Measurements from ENCODE around the gene PINLYP.

The PINLYP gene

GRCh38 chr19:43552198-43552450 lies 23.5 kb upstream of the PINLYP start:
- H3K9me3 ChIP-seq (ENCODE audit: control insufficient read depth, low read length): no peaks in the 10 kb centered on the region

GRCh38 chr19:43552616-43553015 lies 23.0 kb upstream of the PINLYP start:
- Histone ChIP-seq H3K9me3 (ENCODE audit: control insufficient read depth, low read length) (no peaks in the 10 kb centered on the region), H3K36me3 (ENCODE audit: control insufficient read depth, insufficient read depth, low read length, severe bottlenecking) (peaks cover 47% of the 10 kb centered on the region), H3K9ac (ENCODE audit: low read length) (no peak overlapping the region), H3K4me3 (ENCODE audit: low read length) (no peak overlapping the region), H3K4me1 (ENCODE audit: control insufficient read depth, insufficient read depth, low read length) (no peaks in the 10 kb centered on the region), H3K27me3 (replicated peaks; ENCODE audit: control insufficient read depth, insufficient read depth, low read length) (no peaks in the 10 kb centered on the region)
- DNase-seq (ENCODE audit: low read depth): no peak

More at GRCh38 chr19:43552198-43552450, 23.5 kb upstream of the PINLYP start:
- no peaks in the 10 kb centered on the region for H3K27me3 ChIP-seq (replicated peaks; ENCODE audit: control insufficient read depth, insufficient read depth, low read length)
- no peaks in the 10 kb centered on the region for H3K4me1 ChIP-seq (ENCODE audit: control insufficient read depth, insufficient read depth, low read length)
- no peak for DNase-seq (ENCODE audit: low read depth)
- peaks cover 47% of the 10 kb centered on the region for H3K36me3 ChIP-seq (ENCODE audit: control insufficient read depth, insufficient read depth, low read length, severe bottlenecking)
- no peak overlapping the region for H3K9ac ChIP-seq (ENCODE audit: low read length)
- no peak overlapping the region for H3K4me3 ChIP-seq (ENCODE audit: low read length)

GRCh38 chr19:43553656-43554055 lies 21.9 kb upstream of the PINLYP start:
- H3K4me3 ChIP-seq (ENCODE audit: low read length): no peak overlapping the region
- peaks cover 47% of the 10 kb centered on the region for H3K36me3 ChIP-seq (ENCODE audit: control insufficient read depth, insufficient read depth, low read length, severe bottlenecking)
- DNase-seq (ENCODE audit: low read depth): no peak
- no peak overlapping the region for H3K9ac ChIP-seq (ENCODE audit: low read length)
- no peaks in the 10 kb centered on the region for H3K4me1 ChIP-seq (ENCODE audit: control insufficient read depth, insufficient read depth, low read length)
- no peaks in the 10 kb centered on the region for H3K27me3 ChIP-seq (replicated peaks; ENCODE audit: control insufficient read depth, insufficient read depth, low read length)
- no peaks in the 10 kb centered on the region for H3K9me3 ChIP-seq (ENCODE audit: control insufficient read depth, low read length)

- no peaks in the 10 kb centered on the region for H3K4me1 ChIP-seq (ENCODE audit: control insufficient read depth, insufficient read depth, low read length)
- H3K27me3 ChIP-seq (replicated peaks; ENCODE audit: control insufficient read depth, insufficient read depth, low read length): no peaks in the 10 kb centered on the region
- H3K4me3 ChIP-seq (ENCODE audit: low read length): no peak overlapping the region
- H3K9ac ChIP-seq (ENCODE audit: low read length): no peak overlapping the region
- peaks cover 47% of the 10 kb centered on the region for H3K36me3 ChIP-seq (ENCODE audit: control insufficient read depth, insufficient read depth, low read length, severe bottlenecking)
- DNase-seq (ENCODE audit: low read depth): no peak
- no peaks in the 10 kb centered on the region for H3K9me3 ChIP-seq (ENCODE audit: control insufficient read depth, low read length)
Measured at GRCh38 chr19:43554317-43554895, 21.2 kb upstream of the PINLYP start.

DNA sequence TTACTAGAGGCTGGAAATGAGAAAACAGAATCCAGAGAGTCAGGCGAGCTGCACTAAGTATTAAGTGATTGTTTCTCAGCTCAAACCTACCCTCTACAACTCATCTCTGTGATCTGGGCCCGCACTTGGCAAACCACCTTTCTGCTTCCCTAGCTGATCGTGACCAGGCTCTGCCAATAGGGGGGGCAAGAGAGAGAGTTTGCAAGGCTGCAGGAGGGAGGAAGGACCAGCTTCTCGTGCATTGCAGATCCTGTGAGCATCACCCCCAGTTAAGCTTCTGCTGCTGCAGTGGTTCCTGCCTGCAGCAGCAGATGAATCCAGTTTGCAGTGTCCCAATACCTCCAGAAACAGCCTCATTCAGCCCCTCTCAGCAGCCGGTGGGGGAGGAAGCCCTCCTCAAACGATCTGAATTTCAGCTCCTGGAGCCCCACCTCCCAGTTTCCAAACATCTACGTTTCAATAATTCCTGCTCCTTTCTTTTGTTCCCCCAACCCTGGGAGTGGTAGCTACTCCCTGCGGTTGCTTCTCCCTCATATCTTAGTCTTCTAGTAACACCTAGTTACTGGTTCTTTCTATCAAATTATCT lies 20.3 kb upstream of the PINLYP start:
- Histone ChIP-seq H3K27me3 (replicated peaks; ENCODE audit: control insufficient read depth, insufficient read depth, low read length) (no peaks in the 10 kb centered on the region), H3K4me3 (ENCODE audit: low read length) (no peak overlapping the region), H3K36me3 (ENCODE audit: control insufficient read depth, insufficient read depth, low read length, severe bottlenecking) (peaks cover 42% of the 10 kb centered on the region), H3K9ac (ENCODE audit: low read length) (no peak overlapping the region), H3K9me3 (ENCODE audit: control insufficient read depth, low read length) (no peaks in the 10 kb centered on the region), H3K4me1 (ENCODE audit: control insufficient read depth, insufficient read depth, low read length) (no peaks in the 10 kb centered on the region)
- DNase-seq (ENCODE audit: low read depth): peak; percentile 73

DNA sequence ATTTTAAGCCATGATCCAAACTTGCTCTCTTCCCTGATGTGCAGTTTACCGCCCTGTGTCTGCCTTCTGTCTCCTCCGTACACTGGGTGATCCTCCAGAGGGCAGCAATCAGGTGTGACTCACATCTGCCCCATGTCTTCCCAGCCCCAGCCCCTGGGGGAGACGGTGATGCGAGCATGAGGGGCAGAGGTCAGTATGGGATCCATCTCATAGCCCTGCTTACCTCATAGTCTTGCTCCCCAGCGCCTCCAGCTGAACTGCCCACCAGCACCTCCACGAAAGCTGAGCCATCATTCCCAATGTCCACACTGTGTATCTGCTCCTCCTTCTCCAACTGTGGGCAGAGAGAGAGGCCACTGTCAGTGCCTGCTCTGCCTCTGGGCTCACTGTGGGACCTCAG lies 14.9 kb upstream of the PINLYP start:
- H3K36me3 ChIP-seq (ENCODE audit: control insufficient read depth, insufficient read depth, low read length, severe bottlenecking): peaks cover 10% of the 10 kb centered on the region
- no peaks in the 10 kb centered on the region for H3K9me3 ChIP-seq (ENCODE audit: control insufficient read depth, low read length)
- H3K4me3 ChIP-seq (ENCODE audit: low read length): no peak overlapping the region
- no peaks in the 10 kb centered on the region for H3K4me1 ChIP-seq (ENCODE audit: control insufficient read depth, insufficient read depth, low read length)
- no peak overlapping the region for H3K9ac ChIP-seq (ENCODE audit: low read length)
- no peaks in the 10 kb centered on the region for H3K27me3 ChIP-seq (replicated peaks; ENCODE audit: control insufficient read depth, insufficient read depth, low read length)
- no peak for DNase-seq (ENCODE audit: low read depth)

DNA sequence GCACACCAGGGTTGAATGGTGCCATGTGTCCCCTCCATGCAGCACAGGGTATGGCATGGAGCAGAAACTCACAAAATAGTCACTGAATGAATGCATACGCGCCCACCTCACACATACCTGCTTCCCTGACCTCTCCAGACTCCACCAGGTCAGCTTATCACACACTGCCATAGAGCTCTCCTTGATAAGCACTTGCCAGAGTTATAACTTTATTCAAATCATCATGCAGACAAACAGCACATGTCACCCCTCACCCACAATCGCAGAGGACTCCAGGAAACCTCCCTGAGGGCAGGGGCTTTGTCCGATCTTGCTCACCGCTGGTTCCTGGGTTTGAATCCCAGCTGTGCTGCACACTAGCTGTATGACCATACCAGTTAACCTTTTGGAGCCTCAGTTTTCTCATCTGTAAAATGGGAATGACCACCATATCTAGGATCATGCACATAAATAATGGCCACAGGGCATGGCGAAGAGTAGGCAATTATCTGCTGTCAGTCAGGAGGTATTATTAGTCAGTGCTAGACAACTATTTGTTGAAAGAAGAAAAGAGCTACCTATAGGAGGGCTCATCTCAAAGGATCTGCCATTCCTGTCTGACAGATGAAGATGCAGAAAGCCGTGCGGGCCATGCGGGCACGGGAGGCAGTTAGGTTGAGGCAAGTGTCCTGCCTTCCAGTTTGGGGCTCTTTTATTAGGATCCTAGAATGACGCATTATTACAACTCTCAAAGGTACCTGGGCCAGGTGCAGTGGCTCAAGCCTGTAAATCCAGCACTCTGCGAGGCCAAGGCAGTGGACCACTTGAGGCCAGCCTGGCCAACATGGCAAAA lies 14.2 kb upstream of the PINLYP start:
- Histone ChIP-seq H3K4me3 (ENCODE audit: low read length) (no peak overlapping the region), H3K9me3 (ENCODE audit: control insufficient read depth, low read length) (no peaks in the 10 kb centered on the region), H3K9ac (ENCODE audit: low read length) (no peak overlapping the region), H3K36me3 (ENCODE audit: control insufficient read depth, insufficient read depth, low read length, severe bottlenecking) (peaks cover 5% of the 10 kb centered on the region), H3K27me3 (replicated peaks; ENCODE audit: control insufficient read depth, insufficient read depth, low read length) (no peaks in the 10 kb centered on the region), H3K4me1 (ENCODE audit: control insufficient read depth, insufficient read depth, low read length) (no peaks in the 10 kb centered on the region)
- DNase-seq (ENCODE audit: low read depth): no peak

GRCh38 chr19:43562226-43562697 lies 13.3 kb upstream of the PINLYP start:
- H3K4me1 ChIP-seq (ENCODE audit: control insufficient read depth, insufficient read depth, low read length): no peaks in the 10 kb centered on the region
- H3K4me3 ChIP-seq (ENCODE audit: low read length): no peak overlapping the region
- no peak for DNase-seq (ENCODE audit: low read depth)
- no peaks in the 10 kb centered on the region for H3K27me3 ChIP-seq (replicated peaks; ENCODE audit: control insufficient read depth, insufficient read depth, low read length)
- H3K9me3 ChIP-seq (ENCODE audit: control insufficient read depth, low read length): no peaks in the 10 kb centered on the region
- H3K9ac ChIP-seq (ENCODE audit: low read length): no peak overlapping the region
- peaks cover 4% of the 10 kb centered on the region for H3K36me3 ChIP-seq (ENCODE audit: control insufficient read depth, insufficient read depth, low read length, severe bottlenecking)

DNA sequence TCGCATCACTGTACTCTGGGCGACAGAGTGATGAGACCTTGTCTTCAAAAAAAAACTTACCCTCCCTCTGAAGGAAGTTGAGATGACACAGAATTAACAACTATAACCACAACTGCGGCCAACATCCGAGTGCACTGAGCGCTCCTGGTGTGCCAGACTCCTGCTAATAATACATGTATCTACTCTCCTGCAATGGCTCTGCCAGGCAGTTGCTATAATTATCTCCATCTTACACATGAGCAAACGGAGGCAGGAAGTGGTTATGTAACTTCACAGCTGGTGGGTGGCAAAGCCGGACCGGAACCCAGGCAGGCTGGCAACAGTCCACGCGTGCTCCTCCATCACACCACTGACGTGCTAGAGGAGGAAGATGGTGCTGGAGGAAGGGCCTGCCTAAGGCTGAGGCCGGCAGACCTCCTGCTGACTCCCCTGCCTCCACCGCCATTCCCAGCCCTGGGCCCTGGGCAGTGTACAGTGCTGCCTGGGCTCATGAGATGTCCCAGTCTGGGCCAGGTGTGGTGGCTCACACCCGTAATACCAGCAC lies 12.8 kb upstream of the PINLYP start:
- H3K36me3 ChIP-seq (ENCODE audit: control insufficient read depth, insufficient read depth, low read length, severe bottlenecking): peaks cover 4% of the 10 kb centered on the region
- no peak overlapping the region for H3K4me3 ChIP-seq (ENCODE audit: low read length)
- no peaks in the 10 kb centered on the region for H3K27me3 ChIP-seq (replicated peaks; ENCODE audit: control insufficient read depth, insufficient read depth, low read length)
- no peak overlapping the region for H3K9ac ChIP-seq (ENCODE audit: low read length)
- no peaks in the 10 kb centered on the region for H3K4me1 ChIP-seq (ENCODE audit: control insufficient read depth, insufficient read depth, low read length)
- no peak for DNase-seq (ENCODE audit: low read depth)
- H3K9me3 ChIP-seq (ENCODE audit: control insufficient read depth, low read length): no peaks in the 10 kb centered on the region

DNA sequence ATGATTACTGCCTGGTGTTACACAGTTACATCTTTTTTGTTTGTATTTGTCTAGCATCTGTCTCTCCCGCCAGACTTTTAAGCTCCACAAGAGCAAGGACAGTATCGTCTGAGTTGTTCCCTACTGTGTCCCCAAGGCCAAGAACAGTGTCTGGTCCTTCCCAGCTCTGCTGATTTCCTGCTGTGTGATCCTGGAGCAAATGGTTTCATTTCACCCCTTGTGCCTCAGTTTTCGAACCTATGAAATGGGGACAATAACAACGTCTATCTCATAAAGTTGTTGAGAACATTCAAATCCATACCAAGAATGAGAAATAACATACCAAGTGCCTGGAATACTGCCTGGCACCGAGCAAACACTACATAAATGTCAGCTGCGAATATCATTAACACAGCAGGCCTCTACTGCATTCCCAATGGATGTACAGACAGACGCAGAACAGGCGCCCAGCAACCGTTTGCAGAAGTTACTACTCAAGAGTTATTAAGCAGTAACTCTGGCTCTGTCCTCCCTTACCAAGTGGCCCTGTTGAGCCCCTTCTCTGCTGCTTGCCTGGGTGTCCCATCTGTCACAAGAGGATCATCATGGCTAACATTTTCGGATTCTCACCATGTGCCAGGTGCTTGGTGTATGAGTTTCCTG lies 11.7 kb upstream of the PINLYP start:
- Histone ChIP-seq H3K9me3 (ENCODE audit: control insufficient read depth, low read length) (no peaks in the 10 kb centered on the region), H3K4me3 (ENCODE audit: low read length) (no peak overlapping the region), H3K27me3 (replicated peaks; ENCODE audit: control insufficient read depth, insufficient read depth, low read length) (no peaks in the 10 kb centered on the region), H3K36me3 (ENCODE audit: control insufficient read depth, insufficient read depth, low read length, severe bottlenecking) (peaks cover 4% of the 10 kb centered on the region), H3K9ac (ENCODE audit: low read length) (no peak overlapping the region), H3K4me1 (ENCODE audit: control insufficient read depth, insufficient read depth, low read length) (no peaks in the 10 kb centered on the region)
- no peak for DNase-seq (ENCODE audit: low read depth)

DNA sequence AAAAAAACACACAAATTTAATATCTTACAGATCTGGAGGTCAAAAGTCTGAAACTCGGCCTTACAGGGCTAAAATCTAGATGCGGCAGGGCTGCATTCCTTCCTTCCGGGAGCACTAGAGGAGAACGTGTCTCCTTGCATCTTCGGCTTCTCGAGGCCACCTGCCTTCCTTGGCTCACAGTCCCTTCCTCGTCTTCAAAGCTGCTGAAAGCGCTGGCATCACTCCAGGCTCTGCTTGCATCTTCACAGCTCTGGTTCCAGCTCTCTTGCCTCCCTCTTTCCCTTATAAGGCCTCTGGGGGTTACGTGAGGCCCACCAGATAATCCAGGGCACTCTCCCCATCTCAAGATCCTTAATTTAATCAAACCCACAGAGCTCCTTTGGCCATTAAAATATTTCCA lies 10.8 kb upstream of the PINLYP start:
- Histone ChIP-seq H3K4me3 (ENCODE audit: low read length) (no peak overlapping the region), H3K9me3 (ENCODE audit: control insufficient read depth, low read length) (no peaks in the 10 kb centered on the region), H3K27me3 (replicated peaks; ENCODE audit: control insufficient read depth, insufficient read depth, low read length) (no peaks in the 10 kb centered on the region), H3K9ac (ENCODE audit: low read length) (no peak overlapping the region), H3K36me3 (ENCODE audit: control insufficient read depth, insufficient read depth, low read length, severe bottlenecking) (peaks cover 4% of the 10 kb centered on the region), H3K4me1 (ENCODE audit: control insufficient read depth, insufficient read depth, low read length) (no peaks in the 10 kb centered on the region)
- DNase-seq (ENCODE audit: low read depth): no peak

Measured in adipocyte (in vitro differentiated cells).